Limb (tissue), 2 donors: ENCODE measurements around the gene CNMD.

Experiments
- DNase-seq, 2 donors: peaks; one replicate each; pipeline ENCODE4 v3.0.0-alpha.2; 2016; ENCODE audit errors: extremely low spot score in 2 of 2

Gene CNMD

DNA sequence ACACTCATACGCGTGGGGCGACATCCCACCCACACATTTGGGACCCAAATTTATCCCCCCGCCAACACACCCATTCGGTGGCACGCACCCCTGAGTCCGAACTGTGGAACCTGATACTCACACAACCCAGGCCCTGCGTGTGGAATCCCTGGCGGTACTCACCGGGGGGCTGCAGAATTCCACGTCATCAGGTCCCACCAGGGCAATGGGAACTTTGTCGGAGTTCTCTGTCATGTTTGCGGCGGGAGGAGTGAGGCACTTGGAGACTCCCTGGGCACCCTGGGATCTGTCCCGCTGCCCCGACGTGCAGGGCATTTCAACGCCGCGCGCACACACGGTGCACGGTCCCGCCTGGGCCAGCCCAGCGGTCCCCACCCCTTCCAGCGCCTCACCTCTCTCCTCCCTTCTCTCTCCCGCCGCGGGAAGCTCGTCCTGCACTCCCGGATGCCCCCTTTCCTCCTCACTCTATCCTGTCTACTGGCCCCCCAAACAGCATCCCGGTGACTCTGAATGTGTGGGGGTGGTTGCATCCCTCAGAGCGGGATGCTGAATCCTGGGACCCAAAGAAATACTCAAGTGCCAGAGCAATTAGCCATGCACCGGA is at the start of gene CNMD:
Gene CNMD, minus strand, starts transcription at position 353 of the 604 bp plus-strand sequence. Its CDS starts 119 bp downstream, at position 234.
- DNase-seq: peak in 1 of 2 donors; percentile 53

GRCh38 chr13:52788011-52788410 is 48.4 kb upstream of the CNMD start:
- DNase-seq: no peak

DNA sequence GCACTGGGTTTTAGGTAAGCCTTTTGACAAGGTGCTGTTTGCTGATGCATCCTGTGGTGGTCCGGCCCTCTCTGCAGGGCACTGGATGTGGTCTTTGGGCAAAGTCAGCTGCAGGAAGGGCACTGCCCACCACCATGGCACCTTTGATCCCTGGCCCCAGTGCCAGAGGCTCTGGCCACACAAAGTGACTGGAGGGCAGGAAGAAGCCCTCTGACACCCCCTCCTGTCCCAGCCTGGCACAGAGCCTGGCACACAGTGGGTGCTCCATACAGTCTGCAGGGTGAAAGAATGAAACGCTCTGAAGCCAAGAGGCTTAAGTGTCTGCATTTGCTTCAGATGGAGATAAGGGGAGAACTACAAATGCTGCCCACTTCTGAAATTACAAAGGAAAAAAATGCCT is 47.6 kb upstream of the CNMD start:
- no peak for DNase-seq

GRCh38 chr13:52786766-52787165 is 47.1 kb upstream of the CNMD start:
- DNase-seq: no peak

DNA sequence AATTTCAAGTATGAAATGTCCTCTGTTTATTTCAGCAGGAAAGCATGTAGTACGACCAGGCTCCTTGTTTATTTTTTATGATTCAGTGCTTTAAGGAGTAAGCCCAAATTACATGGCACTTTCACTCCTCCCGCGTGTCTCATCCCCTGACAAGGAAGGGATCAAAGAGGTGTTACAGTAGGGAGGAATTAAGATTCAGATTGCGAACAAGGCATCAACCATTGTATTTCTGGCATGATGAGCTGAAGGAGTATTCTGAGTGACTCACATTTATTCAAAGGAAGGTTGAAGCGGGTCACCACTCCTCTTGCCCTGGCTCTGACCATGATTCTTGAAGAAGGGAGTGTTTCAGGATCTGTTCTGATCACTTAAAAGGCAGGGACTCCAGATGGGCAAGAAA is 46.1 kb upstream of the CNMD start:
- no peak for DNase-seq

- no peak for DNase-seq
Measured at GRCh38 chr13:52784591-52785340, 45.1 kb upstream of the CNMD start.

GRCh38 chr13:52783943-52784342 is 44.3 kb upstream of the CNMD start:
- DNase-seq: no peak

- peak in 1 of 2 donors; percentile 31 for DNase-seq
Measured at GRCh38 chr13:52782471-52783448, 43.1 kb upstream of the CNMD start.

DNA sequence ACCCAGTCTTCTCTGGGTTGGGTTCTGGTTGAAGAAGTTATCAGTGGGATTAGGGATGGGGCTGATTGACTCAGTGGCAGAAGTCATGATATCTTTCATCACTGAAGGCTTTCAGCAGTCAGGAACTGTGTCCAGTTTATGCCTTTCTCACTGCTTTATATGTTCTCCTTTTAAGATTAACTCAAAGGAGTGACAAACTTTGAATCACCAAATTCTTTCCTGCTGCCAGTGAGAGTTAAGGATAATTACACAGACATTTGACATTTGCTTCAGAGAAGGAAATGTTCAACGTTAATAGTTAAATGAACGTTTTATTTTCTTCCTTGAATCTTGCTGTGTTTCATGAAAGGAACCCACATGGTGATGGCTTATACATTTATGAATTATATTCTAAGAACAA is 41.0 kb upstream of the CNMD start:
- no peak for DNase-seq

- DNase-seq: no peak
Measured at GRCh38 chr13:52780092-52780491, 40.5 kb upstream of the CNMD start.

- peak; percentile 30 to 64 for DNase-seq
Measured at GRCh38 chr13:52779103-52779502, 39.5 kb upstream of the CNMD start.

- no peak for DNase-seq
Measured at GRCh38 chr13:52776726-52777125, 37.1 kb upstream of the CNMD start.

- DNase-seq: no peak
Measured at GRCh38 chr13:52775511-52775910, 35.9 kb upstream of the CNMD start.

DNA sequence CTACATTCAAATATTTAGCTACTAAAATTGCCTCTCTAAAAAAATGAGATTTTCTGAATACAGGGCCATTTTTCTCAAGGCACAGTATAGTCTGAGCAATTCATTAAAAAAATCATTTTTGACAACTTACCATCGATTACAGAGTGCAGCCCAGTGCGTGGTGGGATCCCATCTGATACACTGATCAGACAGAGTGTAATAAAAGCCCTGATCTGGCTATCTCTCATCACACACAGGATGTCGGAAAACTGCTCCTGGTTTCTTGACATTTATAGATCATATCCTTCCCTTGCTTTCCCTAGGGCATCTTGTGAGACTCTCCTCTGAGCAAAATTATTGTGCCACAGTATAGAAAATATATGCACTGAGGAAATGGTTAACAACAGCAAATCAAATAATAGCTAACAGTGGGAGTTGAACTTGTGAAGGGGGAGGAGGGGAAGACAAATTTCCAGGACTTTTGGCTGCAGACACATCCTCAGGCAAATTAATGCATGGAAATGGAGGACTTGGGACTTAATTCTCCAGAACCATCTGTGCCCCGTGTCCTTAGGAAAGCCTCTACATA is 28.4 kb upstream of the CNMD start:
- no peak for DNase-seq

DNA sequence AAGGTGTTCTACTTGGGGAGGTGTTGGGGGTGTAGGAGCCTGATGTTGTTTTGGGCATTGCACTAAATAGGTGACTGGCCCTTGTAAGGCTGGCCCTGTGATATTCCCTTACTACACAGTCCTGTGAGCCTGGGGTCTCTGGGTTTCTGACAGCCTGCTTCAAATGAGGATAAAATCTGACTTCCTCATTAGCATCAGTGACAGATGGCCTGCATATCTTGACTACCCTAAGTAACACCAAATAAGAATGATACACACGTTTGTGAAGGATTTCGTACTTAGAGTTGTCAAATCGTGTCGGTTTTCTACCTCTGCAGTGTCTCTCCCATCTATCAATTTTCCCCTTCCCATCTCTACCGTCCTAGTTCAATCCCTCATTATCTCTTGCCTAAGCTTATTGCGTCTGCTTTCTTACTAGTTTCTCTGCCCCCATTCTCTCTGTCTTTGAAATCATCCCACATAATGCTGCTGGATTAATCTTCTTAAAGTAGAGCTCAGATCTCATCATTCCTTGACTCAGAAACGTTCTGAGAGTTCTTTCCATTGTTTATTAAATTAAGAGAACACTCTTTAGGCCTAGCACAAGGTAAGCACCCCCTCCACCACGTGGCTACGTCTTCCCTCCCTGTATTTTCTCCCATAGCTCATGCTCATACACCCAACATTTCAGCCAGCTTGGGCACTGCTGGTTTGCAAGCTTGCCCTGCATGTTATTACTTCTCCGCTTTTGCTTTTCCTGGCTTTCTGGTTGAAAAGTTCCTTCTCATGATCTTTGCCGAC is 26.2 kb upstream of the CNMD start:
- DNase-seq: no peak

- DNase-seq: no peak
Measured at GRCh38 chr13:52760077-52760476, 20.5 kb upstream of the CNMD start.

DNA sequence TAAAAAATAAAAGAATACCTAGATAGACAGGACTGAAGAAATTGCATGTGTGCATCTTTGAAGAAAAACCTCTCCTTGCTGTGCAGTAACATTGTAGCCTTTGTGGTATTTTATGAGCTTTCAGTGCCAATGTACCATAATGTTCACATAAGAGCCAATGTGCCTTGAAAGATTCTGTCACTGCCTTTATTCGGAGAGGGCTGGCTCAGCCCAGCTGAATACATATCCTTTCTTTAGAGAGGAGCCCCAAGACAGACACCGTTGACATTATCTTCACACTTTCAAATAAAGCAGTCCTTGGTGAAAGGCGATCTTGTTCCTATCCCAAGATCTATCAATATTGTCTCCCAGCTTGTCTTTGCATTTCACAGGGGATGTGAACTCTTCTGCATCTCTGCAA is 18.5 kb upstream of the CNMD start:
- DNase-seq: no peak

- no peak for DNase-seq
Measured at GRCh38 chr13:52751196-52751595, 11.6 kb upstream of the CNMD start.

DNA sequence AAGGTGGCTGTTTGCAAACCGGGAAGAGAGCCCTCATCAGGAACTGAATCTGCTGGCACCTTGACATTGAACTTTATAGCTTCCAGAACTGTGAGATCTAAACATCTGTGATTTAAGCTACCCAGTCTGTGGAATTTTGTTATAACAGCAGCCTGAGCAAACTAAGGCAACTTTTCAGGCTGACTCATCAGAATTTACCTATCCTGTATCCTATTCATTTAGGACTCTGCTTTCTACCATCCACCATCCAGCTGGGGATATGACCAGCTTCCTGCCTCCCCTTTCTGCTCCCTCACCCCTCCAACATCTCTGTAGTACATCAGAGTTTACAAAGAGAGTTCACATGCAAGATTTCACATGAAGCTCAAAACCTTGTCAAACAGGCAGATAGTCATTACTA is 11.1 kb upstream of the CNMD start:
- no peak for DNase-seq

DNA sequence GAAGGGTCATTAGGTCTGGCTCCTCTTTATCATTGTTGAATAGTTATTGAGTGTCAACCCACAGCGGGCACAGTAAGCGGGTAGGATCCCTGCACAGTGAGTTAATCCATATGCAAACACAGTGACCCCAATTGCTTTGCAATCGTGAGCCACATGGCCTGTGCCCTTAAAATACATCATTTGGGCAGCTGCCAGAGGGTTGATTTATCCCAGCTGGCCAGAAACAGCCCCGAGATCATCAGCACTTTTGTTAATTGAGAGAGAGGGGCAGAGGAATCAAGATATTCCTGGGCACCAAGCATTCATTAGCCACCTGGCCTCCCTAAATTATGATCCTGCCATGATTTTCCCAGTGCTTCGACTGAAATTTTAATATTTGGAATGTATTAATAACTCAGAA is 9.8 kb upstream of the CNMD start:
- no peak for DNase-seq

DNA sequence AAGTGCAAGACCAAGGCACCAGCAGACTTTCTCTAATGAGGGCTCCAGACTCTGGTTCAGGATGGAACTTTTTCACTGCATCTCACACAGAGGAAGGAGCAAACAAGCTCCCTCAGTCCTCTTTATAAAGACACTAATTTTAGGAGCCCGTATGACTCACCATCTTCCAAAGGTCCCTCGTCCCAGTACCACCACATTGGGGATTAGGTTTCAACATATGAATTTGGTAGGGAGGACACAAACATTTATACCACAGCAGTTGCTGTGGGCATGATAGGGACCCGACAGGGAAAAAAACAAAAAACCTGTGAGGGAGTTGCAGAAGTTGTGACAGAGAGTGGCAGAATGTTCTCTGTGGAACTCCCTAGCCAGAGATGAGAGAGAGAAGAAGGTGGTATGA is 6.5 kb upstream of the CNMD start:
- no peak for DNase-seq
